HepG2 (cell line): ENCODE results near the gene MYLK2. TPM values are rescaled to one million over a fixed set of nuclear protein-coding genes. Genes with fewer than 3 reads are reported as not detected.

Experiments used
- ATAD3A ChIP-seq: sonication (generic); formaldehyde crosslinking; IDR thresholded peaks from 2 replicates; pipeline ENCODE4 v1.4.0; 2020; ENCODE audit warnings: missing genetic modification reagents
- ATF7 ChIP-seq, 2 experiments: fragments of 450-650 bp in 1 of 2; sonication (generic) in 1 of 2; formaldehyde crosslinking in 1 of 2; IDR thresholded peaks; 2 replicates each; pipeline versions ENCODE4 v1.4.0 to v1.6.1; 2016 to 2020; ENCODE audit warnings: antibody characterized with exemption in 1 of 2, mild to moderate bottlenecking in 1 of 2, missing genetic modification reagents in 1 of 2
- CCDC6 ChIP-seq: sonication (generic); formaldehyde crosslinking; IDR thresholded peaks from 2 replicates; pipeline ENCODE4 v1.8.1; 2022; ENCODE audit warnings: mild to moderate bottlenecking, missing genetic modification reagents, moderate library complexity
- CHD2 ChIP-seq: IDR thresholded peaks from 2 replicates; pipeline ENCODE4 v1.6.1; 2011; ENCODE audit warnings: low read depth, low read length, improper control_type of control experiment
- HNRNPH1 ChIP-seq: fragments of 200-400 bp; formaldehyde crosslinking; optimal IDR thresholded peaks from 2 replicates; pipeline ENCODE3; 2017; ENCODE audit warnings: mild to moderate bottlenecking, low read depth, low read length
- IRF1 ChIP-seq: sonication (generic); formaldehyde crosslinking; IDR thresholded peaks from 2 replicates; pipeline ENCODE4 v1.4.0; 2020; ENCODE audit warnings: low read depth, mild to moderate bottlenecking, missing genetic modification reagents
- MTERF4 ChIP-seq: sonication (generic); formaldehyde crosslinking; IDR thresholded peaks from 2 replicates; pipeline ENCODE4 v1.8.0; 2023; ENCODE audit warnings: mild to moderate bottlenecking, missing genetic modification reagents
- ONECUT2 ChIP-seq: sonication (generic); formaldehyde crosslinking; IDR thresholded peaks from 2 replicates; pipeline ENCODE4 v1.4.0; 2020; ENCODE audit warnings: missing genetic modification reagents
- PCBP2 ChIP-seq: fragments of 200-400 bp; formaldehyde crosslinking; optimal IDR thresholded peaks from 2 replicates; pipeline ENCODE3; 2018; ENCODE audit warnings: low read length, low read depth; ENCODE audit not compliant: poor library complexity, severe bottlenecking
- ZBTB7B ChIP-seq: sonication (generic); formaldehyde crosslinking; IDR thresholded peaks from 2 replicates; pipeline ENCODE4 v1.4.0; 2020; ENCODE audit warnings: missing genetic modification reagents
- ZFX ChIP-seq: sonication (generic); formaldehyde crosslinking; IDR thresholded peaks from 2 replicates; pipeline ENCODE4 v1.4.0; 2020; ENCODE audit warnings: mild to moderate bottlenecking, low read depth, missing genetic modification reagents, moderate library complexity
- ZNF224 ChIP-seq: sonication (generic); formaldehyde crosslinking; IDR thresholded peaks from 2 replicates; pipeline ENCODE4 v1.5.0; 2020; ENCODE audit warnings: mild to moderate bottlenecking, missing genetic modification reagents
- ZNF3 ChIP-seq: IDR thresholded peaks from 2 replicates; pipeline ENCODE4 v1.7.0; 2017; ENCODE audit warnings: inconsistent platforms
- polyA plus RNA-seq, 8 experiments: library from polyadenylated mRNA; depleted of rRNA in 3 of 8; stranded (reverse) in 7 of 8; unstranded in 1 of 8; fragments of >200 nt; fragmentation: Illumina TruSeq in 4 of 8; extraction: Trizol in 4 of 8; gene quantifications; 2 replicates each; pipeline versions ENCODE4 v1.2.1 to v1.2.3, GENCODE V29; 2011 to 2016; ENCODE audit warnings: low read depth in 4 of 8, missing spikeins in 1 of 8, mixed read lengths in 1 of 8; ENCODE audit not compliant: insufficient read depth in 1 of 8
- total RNA-seq, 5 experiments: library from RNA; depleted of rRNA; stranded (reverse); fragments of >200 nt; fragmentation: Illumina TruSeq; extraction: Trizol; gene quantifications; 2 replicates each; pipeline ENCODE4 v1.2.3, GENCODE V29; 2016; ENCODE audit warnings: low read depth in 1 of 5
- TF ChIP-seq, protein P1 (sequence below): IDR thresholded peaks from 2 replicates; pipeline ENCODE4 v1.6.1; 2016; ENCODE audit warnings: missing compliant biosample characterization, missing genetic modification reagents, borderline replicate concordance

The MYLK2 gene
- total and polyA plus RNA-seq, 2 of the 13 experiments (the other 11 are each of a cell fraction or from before 2014, with no cell fraction given): 0.27 TPM; not detected in 1

DNA sequence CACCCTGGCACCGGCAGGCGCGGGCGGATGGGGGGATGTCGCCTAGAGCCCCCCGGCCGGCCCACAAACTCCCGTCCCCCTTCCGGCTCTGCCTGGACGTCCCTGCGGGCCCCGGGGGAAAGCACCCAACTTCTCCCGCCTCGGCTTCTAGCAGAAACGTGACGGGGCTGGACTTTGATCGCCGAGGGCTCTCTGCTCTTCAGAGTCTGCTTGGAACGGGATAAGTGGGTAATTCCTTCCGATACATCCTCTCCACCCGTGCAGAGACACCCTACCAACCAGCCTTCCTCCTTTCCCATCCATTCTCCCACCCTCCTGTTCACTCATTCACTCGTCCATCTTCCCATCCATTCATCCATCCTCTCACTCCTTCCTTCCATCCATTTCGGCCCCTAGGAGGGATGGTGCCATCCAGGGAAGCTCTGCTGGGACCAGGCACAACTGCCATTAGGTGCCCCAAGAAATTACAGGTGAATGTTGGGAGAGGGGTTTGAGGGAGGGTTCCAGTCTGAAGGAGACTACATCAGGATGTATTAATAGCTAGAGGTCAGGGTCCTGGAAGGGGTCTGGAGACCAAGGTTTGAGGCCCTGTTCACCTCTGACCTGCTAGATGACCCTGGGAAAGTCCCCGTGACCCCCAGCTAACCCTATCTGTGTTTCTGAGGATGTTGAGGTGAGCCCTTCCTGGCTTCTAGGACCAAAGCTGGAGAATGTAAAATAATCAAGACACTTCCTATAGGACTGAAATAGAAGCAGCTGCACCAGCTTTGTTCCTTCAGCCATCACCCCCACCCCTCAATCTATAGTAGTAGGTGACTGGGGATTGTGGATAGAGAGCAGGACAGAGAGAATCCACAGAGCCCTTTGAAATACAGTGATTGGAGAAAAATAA, 51.8 kb downstream of the MYLK2 start (continued):
- no peak for TF ChIP-seq ATAD3A (CRISPR knock-in tag)
- TF ChIP-seq HNRNPH1: no peak
- no peak for TF ChIP-seq ATF7 (IDR thresholded peaks at IDR 0.05)
- 0 out of 2 replicates have a peak, but pooled peaks have one; percentile 35 for TF ChIP-seq ATF7 (CRISPR knock-in tag; IDR thresholded peaks at IDR 0.05)
- 0 out of 2 replicates have a peak, but pooled peaks have one; percentile 52 for TF ChIP-seq IRF1 (CRISPR knock-in tag)
- TF ChIP-seq CCDC6 (CRISPR knock-in tag): no peak
- TF ChIP-seq ZNF3 (CRISPR knock-in tag): no peak
- peak; percentile 61 for TF ChIP-seq PCBP2
- no peak; the same call in none of the 2 replicates for TF ChIP-seq ZFX
- TF ChIP-seq MTERF4: no peak
- TF ChIP-seq CHD2: no peak
- 0 out of 2 replicates have a peak, but pooled peaks have one; percentile 51 for TF ChIP-seq ZBTB7B (CRISPR knock-in tag)
- no peak for TF ChIP-seq ZNF224 (CRISPR knock-in tag)
- TF ChIP-seq, protein P1, sequence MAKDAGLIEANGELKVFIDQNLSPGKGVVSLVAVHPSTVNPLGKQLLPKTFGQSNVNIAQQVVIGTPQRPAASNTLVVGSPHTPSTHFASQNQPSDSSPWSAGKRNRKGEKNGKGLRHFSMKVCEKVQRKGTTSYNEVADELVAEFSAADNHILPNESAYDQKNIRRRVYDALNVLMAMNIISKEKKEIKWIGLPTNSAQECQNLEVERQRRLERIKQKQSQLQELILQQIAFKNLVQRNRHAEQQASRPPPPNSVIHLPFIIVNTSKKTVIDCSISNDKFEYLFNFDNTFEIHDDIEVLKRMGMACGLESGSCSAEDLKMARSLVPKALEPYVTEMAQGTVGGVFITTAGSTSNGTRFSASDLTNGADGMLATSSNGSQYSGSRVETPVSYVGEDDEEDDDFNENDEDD: 0 out of 2 replicates have a peak, but pooled peaks have one; percentile 28
- TF ChIP-seq ONECUT2 (CRISPR knock-in tag): no peak
